Measurements from ENCODE around the gene PTRHD1.

The PTRHD1 gene

DNA sequence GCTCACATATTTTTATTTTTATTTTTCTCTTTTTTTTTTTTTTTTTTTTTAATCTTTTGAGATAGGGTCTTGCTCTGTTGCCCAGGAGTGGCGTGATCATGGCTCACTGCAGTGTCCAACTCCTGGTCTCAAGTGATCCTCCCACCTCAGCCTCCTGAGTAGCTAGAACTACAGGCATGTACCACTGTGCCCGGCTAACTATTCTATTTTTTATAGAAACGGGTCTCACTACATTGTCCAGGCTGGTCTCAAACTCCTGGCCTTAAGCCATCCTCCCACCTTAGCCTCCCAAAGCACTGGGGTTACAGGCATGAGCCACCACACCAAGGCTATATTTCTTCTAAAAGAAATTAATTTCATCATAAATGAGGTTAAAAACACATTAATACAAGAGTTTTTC is 45.9 kb downstream of the PTRHD1 start:
- no peak for TF ChIP-seq CTCF (conservative IDR thresholded peaks at IDR 0.05; ENCODE audit: low read length)
- H3K4me3 ChIP-seq (ENCODE audit: low read length) = no peak overlapping the region
- DNase-seq (ENCODE audit: low read depth) = no peak

GRCh38 chr2:24745825-24746224 is 47.4 kb downstream of the PTRHD1 start:
- H3K4me3 ChIP-seq (ENCODE audit: low read length) = no peak overlapping the region
- no peak for DNase-seq (ENCODE audit: low read depth)
- no peak for TF ChIP-seq CTCF (conservative IDR thresholded peaks at IDR 0.05; ENCODE audit: low read length)

DNA sequence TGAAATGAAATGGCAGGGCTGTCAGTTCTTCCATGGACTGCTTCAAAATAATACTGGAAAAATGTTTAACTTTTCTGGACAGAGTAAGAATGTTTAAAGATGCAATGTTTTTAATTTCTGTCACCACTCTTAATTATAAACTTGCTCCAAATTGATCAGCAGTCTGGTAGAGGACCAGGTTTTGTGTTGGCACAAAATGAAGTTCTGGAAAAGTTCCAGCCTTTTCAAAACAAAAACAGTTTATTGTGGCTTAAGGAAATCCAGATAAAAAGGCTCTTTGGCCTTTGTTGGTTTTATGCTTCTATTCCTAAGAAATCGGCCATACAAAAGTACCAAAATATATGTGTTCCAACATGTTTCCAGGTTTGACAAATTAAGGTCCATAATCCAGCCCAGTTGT is 48.8 kb downstream of the PTRHD1 start:
- H3K4me3 ChIP-seq (ENCODE audit: low read length) = no peak overlapping the region
- TF ChIP-seq CTCF (conservative IDR thresholded peaks at IDR 0.05; ENCODE audit: low read length) = no peak
- no peak for DNase-seq (ENCODE audit: low read depth)

- no peak for DNase-seq (ENCODE audit: low read depth)
- H3K4me3 ChIP-seq (ENCODE audit: low read length) = no peak overlapping the region
- TF ChIP-seq CTCF (conservative IDR thresholded peaks at IDR 0.05; ENCODE audit: low read length) = no peak
Measured at GRCh38 chr2:24743924-24744323, 49.3 kb downstream of the PTRHD1 start.

- H3K4me3 ChIP-seq (ENCODE audit: low read length) = no peak overlapping the region
- no peak for TF ChIP-seq CTCF (conservative IDR thresholded peaks at IDR 0.05; ENCODE audit: low read length)
- DNase-seq (ENCODE audit: low read depth) = no peak
Measured at GRCh38 chr2:24742730-24743129, 50.5 kb downstream of the PTRHD1 start.

DNA sequence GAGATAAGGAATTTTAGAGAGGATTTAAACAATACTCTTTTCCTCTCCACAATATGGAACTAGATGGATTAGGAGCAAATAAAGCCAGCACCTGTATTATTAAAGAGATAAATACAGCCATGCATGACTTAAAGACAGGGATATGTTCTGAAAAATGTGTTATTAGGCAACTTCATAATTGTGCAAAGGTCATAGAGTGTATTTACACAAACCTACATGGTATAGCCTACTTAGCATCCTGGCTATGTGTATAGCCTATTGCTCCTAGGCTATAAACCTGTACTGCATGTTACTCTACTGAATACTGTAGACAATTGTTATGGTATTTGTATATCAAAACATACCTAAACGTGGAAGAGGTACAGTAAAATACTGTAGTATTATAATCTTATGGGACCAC is 53.0 kb downstream of the PTRHD1 start:
- TF ChIP-seq CTCF (conservative IDR thresholded peaks at IDR 0.05; ENCODE audit: low read length) = no peak
- no peak for DNase-seq (ENCODE audit: low read depth)
- H3K4me3 ChIP-seq (ENCODE audit: low read length) = no peak overlapping the region
